Peyer's patch (tissue), 4 donors: ENCODE measurements around the gene MISP3. TPM values are rescaled to one million over a fixed set of nuclear protein-coding genes. Genes with fewer than 3 reads are reported as not detected.

Source experiments
- DNase-seq, 3 donors: peaks; one replicate each; pipeline ENCODE4 v3.0.0-alpha.2; 2017 to 2019
- H3K27ac ChIP-seq, 4 donors: fragments of 200-600 bp; sonication (generic); one replicate each; pipeline ENCODE4 v1.5.1; 2016 to 2019
- H3K27me3 ChIP-seq, 2 donors: fragments of 200-600 bp; sonication (generic); one replicate each; pipeline ENCODE4 v1.5.1; 2019
- H3K36me3 ChIP-seq, 3 donors: fragments of 200-600 bp; sonication (generic); one replicate each; pipeline ENCODE4 v1.5.1; 2016 to 2019
- H3K4me1 ChIP-seq, 4 donors: fragments of 200-600 bp; sonication (generic); one replicate each; pipeline ENCODE4 v1.5.1; 2016 to 2019
- H3K4me3 ChIP-seq, 4 donors: fragments of 200-600 bp; sonication (generic); 1 replicate in 3 of 4; 2 replicates in 1 of 4; pipeline ENCODE4 v1.5.1; 2016 to 2019; ENCODE audit warnings: mild to moderate bottlenecking in 1 of 4
- H3K9me3 ChIP-seq, 4 donors: fragments of 200-600 bp; sonication (generic); one replicate each; pipeline ENCODE4 v1.5.1; 2016 to 2019; ENCODE audit warnings: mild to moderate bottlenecking in 1 of 4
- POLR2A ChIP-seq, 2 donors: fragments of 450-650 bp; IDR thresholded peaks; one replicate each; pipeline ENCODE4 v1.5.1; 2017; ENCODE audit warnings: antibody characterized with exemption in 2 of 2, mild to moderate bottlenecking in 2 of 2, moderate library complexity in 2 of 2
- total RNA-seq, 4 donors: library from RNA; depleted of rRNA; stranded (reverse); fragments of >200 nt; gene quantifications; one replicate each; pipeline ENCODE4 v1.1.0, GENCODE V29; 2016
- TF ChIP-seq, protein P1 (sequence below), 6 experiments: fragments of 450-650 bp in 4 of 6; fragments of 200-600 bp in 2 of 6; sonication (generic) in 1 of 6; IDR thresholded peaks; one replicate each; pipeline ENCODE4 v1.5.1; 2017 to 2019; ENCODE audit warnings: antibody characterized with exemption in 6 of 6, mild to moderate bottlenecking in 3 of 6, moderate library complexity in 1 of 6

The MISP3 gene
- total RNA-seq, 4 donors from 2014 or later = 25.6 to 58.5 (median 40.7) TPM

GRCh38 chr19:14056069-14056666 lies 16.4 kb upstream of the MISP3 start:
- no peaks in the 10 kb centered on the region for H3K27me3 ChIP-seq
- H3K4me3 ChIP-seq = no peak overlapping the region
- no peak overlapping the region for H3K27ac ChIP-seq
- H3K36me3 ChIP-seq = no peaks in the 10 kb centered on the region
- H3K9me3 ChIP-seq = no peaks in the 10 kb centered on the region
- no peak for DNase-seq
- peaks cover 0 to 14% (median 5%) of the 10 kb centered on the region in 4 donors for H3K4me1 ChIP-seq
- no peak for TF ChIP-seq POLR2A (IDR thresholded peaks at IDR 0.05)

- TF ChIP-seq, protein P1, sequence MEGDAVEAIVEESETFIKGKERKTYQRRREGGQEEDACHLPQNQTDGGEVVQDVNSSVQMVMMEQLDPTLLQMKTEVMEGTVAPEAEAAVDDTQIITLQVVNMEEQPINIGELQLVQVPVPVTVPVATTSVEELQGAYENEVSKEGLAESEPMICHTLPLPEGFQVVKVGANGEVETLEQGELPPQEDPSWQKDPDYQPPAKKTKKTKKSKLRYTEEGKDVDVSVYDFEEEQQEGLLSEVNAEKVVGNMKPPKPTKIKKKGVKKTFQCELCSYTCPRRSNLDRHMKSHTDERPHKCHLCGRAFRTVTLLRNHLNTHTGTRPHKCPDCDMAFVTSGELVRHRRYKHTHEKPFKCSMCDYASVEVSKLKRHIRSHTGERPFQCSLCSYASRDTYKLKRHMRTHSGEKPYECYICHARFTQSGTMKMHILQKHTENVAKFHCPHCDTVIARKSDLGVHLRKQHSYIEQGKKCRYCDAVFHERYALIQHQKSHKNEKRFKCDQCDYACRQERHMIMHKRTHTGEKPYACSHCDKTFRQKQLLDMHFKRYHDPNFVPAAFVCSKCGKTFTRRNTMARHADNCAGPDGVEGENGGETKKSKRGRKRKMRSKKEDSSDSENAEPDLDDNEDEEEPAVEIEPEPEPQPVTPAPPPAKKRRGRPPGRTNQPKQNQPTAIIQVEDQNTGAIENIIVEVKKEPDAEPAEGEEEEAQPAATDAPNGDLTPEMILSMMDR (IDR thresholded peaks at IDR 0.05) = no peak
- no peak for TF ChIP-seq POLR2A (IDR thresholded peaks at IDR 0.05)
- Histone ChIP-seq H3K9me3 (no peaks in the 10 kb centered on the region), H3K27ac (no peak overlapping the region), H3K4me3 (peak overlapping the region in 2 of 4 donors; percentile 41 to 43), H3K4me1 (peaks cover 0 to 18% (median 5%) of the 10 kb centered on the region in 4 donors), H3K36me3 (no peaks in the 10 kb centered on the region), H3K27me3 (no peaks in the 10 kb centered on the region)
- DNase-seq = no peak
These were observed 15.7 kb upstream of the MISP3 start for GRCh38 chr19:14056741-14057356.

GRCh38 chr19:14058182-14059092 lies 14.1 kb upstream of the MISP3 start:
- no peak for TF ChIP-seq POLR2A (IDR thresholded peaks at IDR 0.05)
- TF ChIP-seq, protein P1 (IDR thresholded peaks at IDR 0.05) = no peak
- H3K4me3 ChIP-seq = no peak overlapping the region
- peaks cover 0 to 21% (median 5%) of the 10 kb centered on the region in 4 donors for H3K4me1 ChIP-seq
- no peaks in the 10 kb centered on the region for H3K36me3 ChIP-seq
- no peaks in the 10 kb centered on the region for H3K27me3 ChIP-seq
- no peak for DNase-seq
- no peaks in the 10 kb centered on the region for H3K9me3 ChIP-seq
- no peak overlapping the region for H3K27ac ChIP-seq

DNA sequence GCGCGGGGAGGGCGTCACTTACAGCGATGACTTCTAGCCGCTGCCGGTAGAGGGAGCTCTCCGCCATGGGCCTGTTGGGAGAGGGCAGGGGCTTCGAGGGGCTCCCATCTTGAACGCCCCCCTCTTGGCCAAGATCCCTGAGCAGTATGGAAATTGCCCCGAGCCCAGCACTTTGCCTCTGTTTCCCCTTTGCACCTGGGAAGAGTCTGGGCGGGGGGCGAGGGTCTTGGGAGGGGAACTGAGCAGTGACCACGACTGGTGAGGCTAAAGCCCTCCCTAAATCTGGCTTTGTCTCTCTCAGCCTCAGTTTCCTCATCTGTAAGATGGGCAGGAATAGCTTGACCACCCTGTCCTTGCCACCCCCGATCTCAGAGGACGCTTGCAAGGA lies 13.5 kb upstream of the MISP3 start:
- Histone ChIP-seq H3K9me3 (no peaks in the 10 kb centered on the region), H3K4me1 (peaks cover 0 to 21% (median 5%) of the 10 kb centered on the region in 4 donors), H3K27ac (no peak overlapping the region), H3K27me3 (no peaks in the 10 kb centered on the region), H3K36me3 (no peaks in the 10 kb centered on the region), H3K4me3 (no peak overlapping the region)
- peak in 2 of 3 donors; percentile 58 to 61 for DNase-seq
- TF ChIP-seq, protein P1 (IDR thresholded peaks at IDR 0.05) = peak; percentile 5 to 67 (median 54)
- TF ChIP-seq POLR2A (IDR thresholded peaks at IDR 0.05) = no peak

GRCh38 chr19:14059652-14060155 lies 12.9 kb upstream of the MISP3 start:
- Histone ChIP-seq H3K9me3 (no peaks in the 10 kb centered on the region), H3K4me3 (no peak overlapping the region), H3K27me3 (peaks cover 0 to 3% of the 10 kb centered on the region in 2 donors), H3K36me3 (no peaks in the 10 kb centered on the region), H3K27ac (no peak overlapping the region), H3K4me1 (peaks cover 0 to 21% (median 5%) of the 10 kb centered on the region in 4 donors)
- peak in 1 of 3 donors; percentile 47 for DNase-seq
- TF ChIP-seq, protein P1 (IDR thresholded peaks at IDR 0.05) = no peak
- no peak for TF ChIP-seq POLR2A (IDR thresholded peaks at IDR 0.05)
